NCI-H128 (cell line): ENCODE data around the gene CCR8.

Source experiments
- DNase-seq: peaks from one replicate; lab custom pipeline; 2025; ENCODE audit not compliant: unreplicated experiment; lab: John Stamatoyannopoulos, UW

Gene CCR8, protein sequence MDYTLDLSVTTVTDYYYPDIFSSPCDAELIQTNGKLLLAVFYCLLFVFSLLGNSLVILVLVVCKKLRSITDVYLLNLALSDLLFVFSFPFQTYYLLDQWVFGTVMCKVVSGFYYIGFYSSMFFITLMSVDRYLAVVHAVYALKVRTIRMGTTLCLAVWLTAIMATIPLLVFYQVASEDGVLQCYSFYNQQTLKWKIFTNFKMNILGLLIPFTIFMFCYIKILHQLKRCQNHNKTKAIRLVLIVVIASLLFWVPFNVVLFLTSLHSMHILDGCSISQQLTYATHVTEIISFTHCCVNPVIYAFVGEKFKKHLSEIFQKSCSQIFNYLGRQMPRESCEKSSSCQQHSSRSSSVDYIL

DNA sequence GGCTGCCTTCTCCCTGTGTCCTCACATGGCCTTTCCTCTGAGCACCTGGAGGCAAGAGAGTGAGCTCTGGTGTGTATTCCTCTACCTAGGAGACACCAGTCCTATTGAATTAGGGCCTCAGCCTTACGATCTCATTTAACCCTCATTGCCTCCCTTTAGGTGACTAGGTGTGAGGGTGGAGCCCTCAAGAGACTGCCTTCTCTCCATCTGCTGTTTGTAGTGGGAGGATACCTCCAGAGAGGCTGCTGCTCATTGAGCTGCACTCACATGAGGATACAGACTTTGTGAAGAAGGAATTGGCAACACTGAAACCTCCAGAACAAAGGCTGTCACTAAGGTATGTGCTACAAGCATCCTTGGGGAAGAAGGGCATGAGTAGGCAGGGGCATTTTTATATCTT is at the start of gene CCR8:
Gene CCR8, plus strand, starts transcription at position 217 of the 400 bp plus-strand sequence. CDS start 2,623 bp downstream, outside the sequence.
- DNase-seq: no peak

DNA sequence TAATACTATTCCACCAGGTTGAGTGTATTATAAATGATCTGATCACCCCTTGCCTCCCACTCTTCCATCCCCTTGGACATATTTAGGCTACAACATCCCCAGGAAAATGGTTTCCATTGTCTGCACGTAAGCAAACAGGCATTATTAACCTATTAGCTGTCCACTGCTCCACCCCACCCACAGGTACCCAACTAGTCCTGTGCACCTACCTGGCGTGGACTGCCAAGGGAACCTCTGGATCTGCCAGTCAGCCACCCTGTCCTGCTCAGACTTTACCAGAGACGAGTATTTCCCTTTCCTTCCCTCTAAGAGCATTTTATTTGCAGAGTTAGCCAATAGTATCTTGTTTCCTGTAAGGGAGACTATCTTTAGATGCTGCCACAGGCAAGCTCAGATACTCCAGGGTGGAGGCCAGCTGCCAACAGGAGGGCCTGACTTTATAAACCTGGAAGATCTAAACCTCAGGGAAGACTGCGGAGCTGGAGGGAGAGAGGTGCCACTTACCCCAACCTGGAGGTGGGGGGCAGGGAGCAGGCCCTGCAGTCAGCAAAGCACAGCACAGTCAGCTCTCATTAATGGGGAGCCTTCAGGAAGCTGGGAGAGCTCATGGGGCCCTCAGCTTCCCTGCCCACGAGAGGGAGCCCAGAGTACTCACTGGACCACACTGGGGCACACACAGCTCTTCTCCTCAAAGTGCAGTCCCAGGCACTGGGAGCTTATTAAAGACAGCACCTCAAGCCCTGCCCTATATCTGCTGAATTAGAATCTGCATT is 49.6 kb upstream of the CCR8 start, which contains the start of gene CX3CR1:
Gene CX3CR1, minus strand, starts transcription at position 292 of the 773 bp plus-strand sequence. CDS start 13,527 bp downstream, outside the sequence.
- no peak for DNase-seq

DNA sequence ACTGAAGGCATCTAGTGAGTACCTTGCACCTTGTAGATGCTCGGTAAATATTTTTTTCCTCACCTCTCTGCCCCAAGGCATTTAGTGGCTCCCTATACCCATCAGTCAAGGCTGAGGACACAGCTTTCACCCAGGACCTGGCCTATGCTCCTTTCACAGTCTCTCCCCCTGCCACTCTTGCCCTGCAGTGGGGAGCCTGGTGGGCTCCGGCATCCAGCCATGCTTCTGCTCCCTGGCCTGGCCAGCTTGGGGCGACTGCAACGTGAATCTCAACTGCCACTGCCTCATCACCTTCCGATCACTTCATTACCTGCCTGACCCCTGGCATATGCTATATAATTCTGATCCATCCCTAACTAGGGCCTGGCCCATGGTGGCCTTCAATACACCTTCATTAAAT is 48.9 kb upstream of the CCR8 start:
- DNase-seq: no peak

DNA sequence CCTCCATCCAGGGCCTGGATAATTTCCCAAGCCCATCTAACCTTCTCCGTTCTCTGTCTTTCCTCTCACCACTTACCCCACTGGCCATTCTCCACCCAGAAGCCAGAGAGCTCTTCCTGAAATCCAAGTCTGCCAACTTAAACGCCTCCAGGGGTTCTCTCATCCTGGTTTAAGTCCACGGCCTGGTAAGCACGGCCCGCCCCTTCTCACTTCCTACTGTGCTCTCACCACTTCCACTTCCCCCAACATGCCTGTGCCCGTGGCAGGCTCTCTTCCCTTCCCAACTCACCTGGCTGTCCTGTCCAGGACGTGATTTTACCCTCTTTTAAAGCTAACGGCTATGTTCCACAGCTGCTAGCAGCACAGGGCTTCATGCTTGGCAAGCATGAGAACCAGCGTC is 48.0 kb upstream of the CCR8 start:
- no peak for DNase-seq

DNA sequence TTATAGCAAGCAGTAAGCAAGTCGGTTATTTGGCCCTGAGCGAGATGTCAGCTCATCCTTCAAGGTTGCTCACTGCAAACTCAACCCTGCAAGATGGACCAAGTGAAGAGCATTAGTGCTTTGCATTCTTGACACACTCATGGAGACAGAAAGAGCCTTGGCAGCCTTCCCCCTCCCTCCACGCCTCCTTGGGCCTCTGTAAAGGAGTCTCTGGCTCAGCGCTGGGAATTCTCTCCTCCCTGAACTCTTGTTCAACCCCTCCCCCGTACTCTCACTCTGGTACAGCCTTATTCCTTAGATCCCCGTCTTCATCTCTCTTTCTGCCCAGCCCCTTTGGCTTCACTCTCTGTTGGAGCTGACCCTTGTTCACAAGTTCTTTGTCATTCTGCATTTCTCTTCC is 47.5 kb upstream of the CCR8 start:
- no peak for DNase-seq

DNA sequence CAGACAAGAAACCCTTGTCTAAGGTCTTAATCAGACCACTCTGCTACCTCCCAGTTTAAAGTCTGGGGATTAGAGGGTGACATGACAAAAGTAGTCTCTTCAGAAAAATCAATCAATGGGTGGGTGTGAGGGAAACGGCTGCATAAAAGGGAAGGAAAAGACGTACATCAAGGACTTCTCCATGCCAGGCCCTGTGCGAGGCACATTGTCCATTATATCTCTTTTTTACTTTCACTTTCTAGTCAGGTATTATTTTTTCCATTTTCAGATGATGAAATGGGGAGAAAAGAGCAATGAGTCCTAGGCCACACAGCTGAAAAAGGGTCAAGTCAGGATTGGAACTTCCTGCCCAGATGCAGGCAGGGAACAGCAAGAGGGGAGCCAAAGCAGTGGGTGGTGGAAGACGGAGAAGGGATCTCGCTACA is 45.0 kb upstream of the CCR8 start:
- no peak for DNase-seq

DNA sequence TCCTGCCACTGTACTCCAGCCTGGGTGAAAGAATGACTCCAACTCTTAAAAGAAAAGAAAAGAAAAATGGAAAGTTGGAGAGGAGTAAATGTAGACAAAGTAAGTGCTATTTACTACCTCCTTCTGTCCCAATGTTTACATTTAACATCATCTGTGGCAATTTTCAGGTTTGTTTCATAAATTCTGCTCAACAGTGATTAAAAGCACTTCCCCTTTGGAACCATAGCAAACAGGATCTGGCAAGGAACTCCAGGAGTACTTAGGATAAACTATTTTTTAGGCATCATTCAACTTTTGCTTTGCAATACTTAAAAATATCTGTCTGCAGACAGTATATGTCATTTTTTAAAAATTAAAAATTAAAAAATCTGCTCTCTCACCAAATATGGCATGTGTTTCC is 44.2 kb upstream of the CCR8 start:
- no peak for DNase-seq

DNA sequence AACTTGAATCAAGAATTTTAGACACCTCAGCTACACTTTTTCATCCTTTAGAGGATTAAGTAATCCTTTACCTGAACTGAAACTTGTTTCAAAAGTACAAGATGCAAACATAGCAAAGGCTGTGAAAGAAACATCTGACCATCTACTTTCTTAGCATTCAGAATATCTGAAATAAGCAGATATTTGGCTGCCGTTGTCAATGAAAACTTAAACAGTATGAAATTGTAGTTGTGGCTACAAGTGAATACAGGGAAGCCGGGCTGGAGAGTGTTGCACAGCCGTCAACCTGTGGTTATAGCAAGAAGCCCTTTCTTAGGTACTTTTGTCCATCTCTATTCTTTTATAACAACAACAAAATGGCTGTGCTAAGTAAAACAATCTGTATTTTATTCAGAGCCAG is 42.7 kb upstream of the CCR8 start:
- no peak for DNase-seq

DNA sequence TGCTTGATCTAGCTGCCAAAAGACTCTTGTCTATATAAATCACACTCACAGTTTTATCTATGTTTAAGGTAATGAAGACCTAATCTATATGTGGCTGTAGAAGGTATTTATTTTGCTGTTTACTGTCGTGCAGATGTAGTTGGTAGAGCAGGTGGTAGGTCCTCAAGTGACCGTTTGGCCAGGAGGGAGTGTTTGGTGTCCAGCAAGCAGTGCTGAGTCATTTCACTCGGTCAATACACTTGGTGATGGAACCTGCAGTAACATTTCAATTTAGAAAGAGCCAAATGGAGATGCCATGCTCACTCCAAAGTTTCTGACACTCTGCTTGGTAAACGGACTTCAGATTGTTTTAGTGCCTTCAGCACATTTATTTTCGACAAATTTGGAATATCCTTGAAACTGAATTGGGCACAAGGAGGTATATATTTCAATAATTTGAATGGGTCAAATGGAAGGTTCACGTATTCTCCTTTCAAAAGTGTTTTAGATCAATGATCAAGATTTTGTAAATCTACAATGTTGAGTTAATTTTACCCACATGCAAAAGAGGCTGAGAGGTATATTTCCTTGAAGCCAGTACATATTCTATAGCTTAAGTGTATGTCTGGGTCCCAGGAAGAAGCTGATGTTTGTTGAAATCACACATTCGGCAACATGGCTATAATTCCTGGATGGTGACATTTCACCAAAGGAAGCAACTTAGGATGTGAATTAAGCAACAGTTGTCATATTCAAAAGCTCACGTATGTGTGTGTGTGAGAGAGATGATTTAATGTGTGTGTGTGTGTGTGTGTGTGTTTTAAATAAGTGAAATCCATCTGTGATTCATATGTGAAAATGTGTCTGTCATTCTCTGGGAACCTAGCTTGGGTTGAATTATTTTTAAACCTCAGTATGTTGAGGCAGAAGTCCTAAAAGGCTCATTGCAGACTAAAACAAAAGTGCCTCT is 42.0 kb upstream of the CCR8 start:
- no peak for DNase-seq

DNA sequence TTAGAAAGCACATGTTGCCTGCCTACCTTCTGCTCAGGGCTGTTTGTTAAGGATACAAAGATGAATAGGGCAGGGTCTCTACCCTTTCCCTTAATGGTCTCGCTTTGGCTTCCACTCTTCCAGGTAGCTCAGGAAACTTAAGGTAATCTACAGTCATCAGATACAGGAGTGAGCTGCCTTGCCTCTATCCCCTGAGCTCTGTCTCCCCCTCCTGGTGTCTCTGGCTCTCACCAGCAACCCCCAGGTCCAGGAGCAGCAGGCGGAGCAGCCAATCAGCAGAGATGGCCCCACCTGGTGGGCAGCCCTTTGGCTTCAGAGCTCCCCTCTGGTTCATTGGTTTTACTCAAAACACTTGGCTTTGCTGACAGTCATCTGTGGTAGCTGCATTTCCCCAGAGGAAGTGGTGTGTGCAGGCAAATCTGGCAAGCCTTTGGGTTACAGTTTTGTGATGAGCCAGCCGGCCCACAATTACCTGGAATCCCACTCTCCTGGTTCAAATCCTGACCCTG is 41.2 kb upstream of the CCR8 start:
- DNase-seq: peak; percentile 56

DNA sequence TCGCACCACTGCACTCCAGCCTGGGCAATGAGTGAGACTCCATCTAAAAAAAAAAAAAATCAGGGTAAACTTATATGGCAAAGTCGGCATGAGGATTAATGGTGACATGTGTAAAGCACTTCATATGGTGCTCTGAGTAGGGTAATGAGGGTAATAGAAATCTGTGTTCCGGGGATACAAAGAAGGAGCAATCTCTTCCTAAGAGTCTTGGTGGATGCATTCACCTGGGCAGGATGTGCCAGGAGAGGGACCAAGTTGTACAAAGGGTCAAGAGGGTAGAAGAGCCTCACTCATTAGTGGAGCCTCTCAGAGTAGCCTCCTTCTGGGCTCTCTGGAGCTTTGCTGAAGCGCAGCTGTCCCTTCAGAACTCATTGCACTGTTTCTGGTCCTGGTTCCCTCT is 40.4 kb upstream of the CCR8 start:
- DNase-seq: no peak

DNA sequence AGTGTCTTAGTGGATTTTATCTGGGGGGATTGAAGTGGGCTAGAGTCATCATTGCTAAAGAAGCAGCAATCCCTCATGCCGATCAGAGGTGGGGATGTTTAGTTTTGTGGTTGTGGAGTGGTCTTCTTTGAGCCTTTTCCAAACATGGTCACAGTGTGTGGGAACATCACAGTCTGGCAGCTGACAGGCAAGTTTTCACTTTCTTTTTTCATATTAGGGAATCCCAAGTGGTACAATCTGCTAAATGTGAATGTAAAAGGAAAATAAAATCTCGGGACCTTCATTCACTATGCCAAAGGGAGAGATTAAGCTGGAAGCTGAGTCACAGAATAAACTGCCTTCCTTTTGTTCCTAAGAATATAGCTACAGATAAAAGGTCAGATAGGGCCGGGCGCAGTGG is 39.3 kb upstream of the CCR8 start:
- no peak for DNase-seq

DNA sequence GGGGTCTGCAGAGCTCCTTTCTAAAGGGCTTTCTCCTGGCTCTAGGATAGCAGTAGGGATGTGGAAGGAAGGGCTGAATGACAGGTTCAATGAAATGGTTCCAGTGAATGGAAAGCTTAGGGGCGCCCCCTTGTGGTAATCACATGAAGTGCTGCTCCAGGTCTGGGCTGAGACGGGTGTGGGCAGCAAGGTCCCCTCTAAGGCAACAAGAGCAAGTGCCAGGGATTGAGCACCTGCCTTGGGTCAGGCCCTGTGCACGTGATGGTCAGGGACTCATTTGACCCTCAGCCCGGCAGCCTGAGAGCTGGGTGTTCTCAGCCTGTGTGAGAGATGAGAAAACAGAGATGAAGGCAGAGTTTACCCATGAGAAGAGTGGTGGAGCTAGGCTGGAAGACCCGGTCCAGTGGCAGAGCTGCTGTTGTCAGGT is 37.6 kb upstream of the CCR8 start:
- no peak for DNase-seq

DNA sequence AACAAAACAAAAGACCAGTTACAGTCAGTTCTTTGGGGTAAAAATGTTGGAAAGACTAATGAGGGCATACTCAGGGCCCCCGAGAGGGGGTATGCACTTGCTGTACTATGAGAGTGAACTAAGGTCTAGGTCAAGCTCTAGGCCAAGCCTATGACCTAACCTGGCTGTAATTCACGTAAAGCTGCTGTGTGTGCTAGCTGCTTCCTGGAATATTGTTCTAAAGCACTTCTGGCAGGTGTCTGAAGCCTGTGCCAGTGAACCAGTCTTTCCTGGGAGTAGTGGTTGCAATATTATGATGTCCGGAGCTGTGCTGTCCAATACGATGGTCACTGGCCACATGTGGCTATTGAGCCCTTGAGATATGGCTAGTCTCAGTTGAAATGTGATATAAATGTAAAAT is 36.5 kb upstream of the CCR8 start:
- no peak for DNase-seq

DNA sequence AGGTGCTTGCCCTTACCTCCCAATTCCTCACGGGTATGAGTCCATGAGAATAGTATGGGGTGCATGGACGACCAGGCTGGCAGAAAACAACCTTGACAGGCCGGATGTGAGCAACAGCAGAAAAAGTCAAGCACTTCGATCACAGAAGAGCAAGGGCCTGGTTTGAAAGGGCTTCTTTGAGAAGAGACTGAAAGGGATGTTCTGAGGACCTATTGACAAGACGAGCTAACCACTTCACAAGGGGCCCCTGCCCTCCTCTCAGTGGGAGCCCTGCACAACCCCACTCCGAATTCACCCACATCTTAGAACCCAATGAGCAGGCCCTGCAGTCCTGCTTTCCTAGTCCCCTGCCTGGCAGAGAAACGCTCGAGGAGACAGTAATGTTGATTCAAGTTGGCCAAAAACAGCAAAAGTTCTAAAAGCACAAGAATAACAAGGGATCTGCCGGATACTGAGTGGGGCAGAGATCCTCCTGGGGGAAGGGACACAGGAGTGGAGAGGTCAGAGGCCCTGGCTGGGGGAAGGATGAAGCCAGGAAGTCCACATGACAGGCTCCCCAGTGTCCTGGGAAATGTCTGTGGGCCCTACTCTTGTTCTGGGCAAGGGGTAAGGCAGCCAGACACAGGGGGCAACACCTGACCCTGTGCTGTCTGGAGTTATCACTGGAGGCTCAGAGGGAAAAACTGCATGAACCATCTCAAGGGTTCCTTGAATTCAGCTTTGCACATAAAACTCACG is 34.9 kb upstream of the CCR8 start:
- DNase-seq: no peak

DNA sequence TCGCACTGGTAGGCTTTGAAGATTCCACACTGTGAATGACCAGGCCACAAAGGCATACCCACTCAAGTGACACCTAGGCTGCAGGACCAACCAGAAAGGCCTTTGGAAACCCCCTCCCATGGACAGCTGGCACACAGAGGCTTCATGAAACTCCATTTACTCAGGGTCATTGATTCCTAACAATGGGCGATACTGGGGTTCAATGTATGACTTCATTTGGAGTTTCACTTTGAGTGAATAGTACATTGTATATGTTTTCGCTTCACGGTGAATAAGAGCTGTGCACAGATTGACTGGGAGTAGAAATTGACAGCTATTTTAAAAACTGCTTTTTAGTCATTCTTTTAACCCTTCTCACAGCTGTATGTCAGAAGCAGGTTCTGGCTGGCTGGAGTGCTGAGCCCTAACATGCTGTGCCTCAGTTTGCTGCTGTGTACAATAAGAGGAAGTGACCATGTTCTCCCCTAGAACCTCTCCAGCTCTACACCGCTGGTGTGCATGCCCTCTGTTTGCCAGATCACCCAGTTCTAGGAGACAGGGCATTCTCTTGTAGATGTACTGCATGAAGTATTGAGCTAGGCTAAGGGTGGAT is 34.2 kb upstream of the CCR8 start:
- no peak for DNase-seq

DNA sequence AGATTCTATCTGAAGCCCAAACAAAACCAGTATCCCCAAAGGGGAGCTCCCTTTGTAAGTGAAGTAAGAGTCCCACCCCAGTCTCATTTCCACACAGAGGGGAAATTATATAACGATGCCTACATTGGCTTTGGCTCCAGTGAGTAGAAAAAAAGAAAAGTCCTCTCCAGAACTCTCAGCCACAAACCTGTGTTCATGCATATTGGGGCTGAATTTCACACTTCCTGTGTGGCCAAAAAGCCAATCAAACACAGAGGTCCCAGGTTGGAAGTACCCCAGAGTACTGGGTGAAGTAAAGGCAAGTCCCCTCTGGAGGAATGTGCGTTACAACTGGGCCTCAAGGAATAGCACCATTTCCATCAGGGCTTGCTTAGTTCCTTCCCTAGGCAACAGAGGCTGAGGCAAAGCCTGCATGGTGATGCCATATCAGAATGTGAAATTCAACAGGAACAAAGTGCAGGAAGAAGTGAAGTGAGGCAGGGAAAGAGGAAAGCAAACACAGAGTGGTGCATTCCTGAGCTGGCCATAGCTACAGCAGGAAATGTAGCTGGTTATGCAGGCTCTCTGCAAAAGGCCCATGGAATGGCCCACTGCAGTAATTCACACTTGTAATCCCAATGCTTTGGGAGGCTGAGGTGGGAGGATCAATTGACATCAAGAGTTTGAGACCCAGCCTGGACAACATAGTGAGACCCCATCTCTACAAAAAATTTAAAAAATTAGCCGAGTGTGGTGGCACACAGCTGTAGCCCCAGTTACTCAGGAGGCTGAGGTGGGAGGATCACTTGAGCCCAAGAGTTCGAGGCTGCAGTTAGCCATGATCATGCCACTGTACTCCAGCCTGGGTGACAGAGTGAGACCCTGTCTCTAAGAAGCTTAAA is 33.1 kb upstream of the CCR8 start:
- no peak for DNase-seq

DNA sequence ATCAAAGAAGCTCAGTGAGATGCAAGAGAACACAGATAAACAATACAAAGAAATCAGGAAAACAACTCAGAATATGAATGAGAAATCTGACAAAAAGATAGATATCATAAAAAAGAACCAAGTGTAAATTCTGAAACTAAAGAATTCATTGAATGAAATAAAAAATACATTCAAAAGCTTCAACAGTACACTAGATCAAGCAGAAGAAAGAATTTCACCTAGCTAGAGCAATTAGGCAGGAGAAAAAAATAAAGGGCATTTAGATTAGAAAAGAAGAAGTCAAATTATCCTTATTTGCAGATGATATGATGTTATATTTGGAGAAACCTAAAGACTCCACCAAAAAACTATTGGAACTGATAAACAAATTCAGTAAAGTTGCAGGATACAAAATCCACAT is 30.2 kb upstream of the CCR8 start:
- DNase-seq: no peak

DNA sequence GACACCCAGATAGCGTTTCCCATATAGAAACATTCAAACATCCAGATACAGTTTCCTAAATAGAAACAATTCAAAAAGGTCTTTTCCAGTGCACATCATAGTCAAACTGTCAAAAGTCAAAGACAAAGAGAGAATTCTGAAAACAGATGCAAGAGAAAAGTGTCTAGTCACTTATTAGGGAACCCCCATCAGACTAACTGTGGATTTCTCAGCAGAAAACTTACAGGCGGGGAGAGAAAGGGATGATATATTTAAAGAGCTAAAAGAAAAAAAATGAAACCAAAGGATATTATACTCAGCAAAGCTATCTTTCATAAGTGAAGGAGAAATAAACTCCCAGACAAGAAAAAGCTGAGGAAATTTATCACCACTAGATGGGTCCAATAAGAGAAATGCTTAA is 27.3 kb upstream of the CCR8 start:
- DNase-seq: no peak
